HepG2 (cell line): ENCODE data around the gene TOMM22. TPM values are rescaled to one million over a fixed set of nuclear protein-coding genes. Genes with fewer than 3 reads are reported as not detected.

Experiments used
- BRCA1 ChIP-seq: sonication (generic); formaldehyde crosslinking; IDR thresholded peaks from 2 replicates; pipeline ENCODE4 v1.4.0; 2020; ENCODE audit warnings: missing genetic modification reagents
- BRD4 ChIP-seq: sonication (generic); formaldehyde crosslinking; IDR thresholded peaks from 2 replicates; pipeline ENCODE4 v1.4.0; 2020; ENCODE audit warnings: missing genetic modification reagents
- CREB1 ChIP-seq, 2 experiments: fragments of 450-650 bp in 1 of 2; IDR thresholded peaks; 2 replicates each; pipeline ENCODE4 v1.6.1; 2016 to 2017; ENCODE audit warnings: control low read depth in 1 of 2, mild to moderate bottlenecking in 1 of 2, missing compliant biosample characterization in 1 of 2, missing genetic modification characterization in 1 of 2
- EEA1 ChIP-seq: sonication (generic); formaldehyde crosslinking; IDR thresholded peaks from 2 replicates; pipeline ENCODE4 v1.5.1; 2020; ENCODE audit warnings: mild to moderate bottlenecking, missing genetic modification reagents, borderline replicate concordance
- KAT7 ChIP-seq: IDR thresholded peaks from 2 replicates; pipeline ENCODE4 v1.6.1; 2018; ENCODE audit warnings: borderline replicate concordance, missing compliant biosample characterization
- NFE2L2 ChIP-seq: fragments of 150-350 bp; IDR thresholded peaks from 2 replicates; pipeline ENCODE4 v1.6.1; 2014; ENCODE audit warnings: low read length
- NFIB ChIP-seq: sonication (generic); formaldehyde crosslinking; IDR thresholded peaks from 2 replicates; pipeline ENCODE4 v1.9.0; 2021; ENCODE audit warnings: missing genetic modification reagents, mild to moderate bottlenecking, borderline replicate concordance
- PAWR ChIP-seq: sonication (generic); formaldehyde crosslinking; IDR thresholded peaks from 2 replicates; pipeline ENCODE4 v1.4.0; 2020; ENCODE audit warnings: missing genetic modification reagents, mild to moderate bottlenecking, borderline replicate concordance
- RFX3 ChIP-seq: IDR thresholded peaks from 2 replicates; pipeline ENCODE4 v1.6.1; 2016; ENCODE audit warnings: missing biosample characterization, missing genetic modification reagents
- SRY ChIP-seq: sonication (generic); formaldehyde crosslinking; IDR thresholded peaks from 2 replicates; pipeline ENCODE4 v1.8.0; 2022; ENCODE audit warnings: mild to moderate bottlenecking, missing genetic modification reagents
- ZFP36 ChIP-seq: fragments of 150-350 bp; IDR thresholded peaks from 2 replicates; pipeline ENCODE4 v1.6.1; 2018; ENCODE audit warnings: borderline replicate concordance, low read length, low read depth; ENCODE audit not compliant: partially characterized antibody
- ZNF101 ChIP-seq: sonication (generic); formaldehyde crosslinking; IDR thresholded peaks from 2 replicates; pipeline ENCODE4 v1.4.0; 2020; ENCODE audit warnings: mild to moderate bottlenecking, low read depth, missing genetic modification reagents, borderline replicate concordance
- ZNF329 ChIP-seq: sonication (generic); formaldehyde crosslinking; IDR thresholded peaks from 2 replicates; pipeline ENCODE4 v1.9.0; 2021; ENCODE audit warnings: low read depth, mild to moderate bottlenecking, missing genetic modification reagents
- ZNF350 ChIP-seq: sonication (generic); formaldehyde crosslinking; IDR thresholded peaks from 2 replicates; pipeline ENCODE4 v1.4.0; 2020; ENCODE audit warnings: mild to moderate bottlenecking, low read depth, missing genetic modification reagents, borderline replicate concordance
- ZNF496 ChIP-seq: sonication (generic); formaldehyde crosslinking; IDR thresholded peaks from 2 replicates; pipeline ENCODE4 v1.8.1; 2023; ENCODE audit warnings: mild to moderate bottlenecking, moderate library complexity, missing genetic modification reagents; ENCODE audit not compliant: insufficient replicate concordance
- ZNF572 ChIP-seq: sonication (generic); formaldehyde crosslinking; IDR thresholded peaks from 2 replicates; pipeline ENCODE4 v1.5.1; 2020; ENCODE audit warnings: mild to moderate bottlenecking, missing genetic modification reagents
- ZNF577 ChIP-seq: sonication (generic); formaldehyde crosslinking; IDR thresholded peaks from 2 replicates; pipeline ENCODE4 v1.4.0; 2020; ENCODE audit warnings: mild to moderate bottlenecking, low read depth, missing genetic modification reagents, borderline replicate concordance
- ZNF747 ChIP-seq: sonication (generic); formaldehyde crosslinking; IDR thresholded peaks from 2 replicates; pipeline ENCODE4 v1.8.1; 2023; ENCODE audit warnings: missing genetic modification reagents, mild to moderate bottlenecking, borderline replicate concordance
- ZSCAN22 ChIP-seq: sonication (generic); formaldehyde crosslinking; IDR thresholded peaks from 2 replicates; pipeline ENCODE4 v1.4.0; 2020; ENCODE audit warnings: mild to moderate bottlenecking, missing genetic modification reagents
- ZXDC ChIP-seq: sonication (generic); formaldehyde crosslinking; IDR thresholded peaks from 2 replicates; pipeline ENCODE4 v1.5.0; 2020; ENCODE audit warnings: mild to moderate bottlenecking, missing genetic modification reagents
- polyA plus RNA-seq, 8 experiments: library from polyadenylated mRNA; depleted of rRNA in 3 of 8; stranded (reverse) in 7 of 8; unstranded in 1 of 8; fragments of >200 nt; fragmentation: Illumina TruSeq in 4 of 8; extraction: Trizol in 4 of 8; gene quantifications; 2 replicates each; pipeline versions ENCODE4 v1.2.1 to v1.2.3, GENCODE V29; 2011 to 2016; ENCODE audit warnings: low read depth in 4 of 8, missing spikeins in 1 of 8, mixed read lengths in 1 of 8; ENCODE audit not compliant: insufficient read depth in 1 of 8
- total RNA-seq, 5 experiments: library from RNA; depleted of rRNA; stranded (reverse); fragments of >200 nt; fragmentation: Illumina TruSeq; extraction: Trizol; gene quantifications; 2 replicates each; pipeline ENCODE4 v1.2.3, GENCODE V29; 2016; ENCODE audit warnings: low read depth in 1 of 5
- TF ChIP-seq, protein P1 (sequence below): sonication (generic); formaldehyde crosslinking; IDR thresholded peaks from 2 replicates; pipeline ENCODE4 v1.4.0; 2020; ENCODE audit warnings: missing genetic modification reagents
- TF ChIP-seq, protein P2 (sequence below): sonication (generic); formaldehyde crosslinking; IDR thresholded peaks from 2 replicates; pipeline ENCODE4 v1.5.0; 2020; ENCODE audit warnings: mild to moderate bottlenecking, missing genetic modification reagents

The TOMM22 gene
- total and polyA plus RNA-seq, 2 of the 13 experiments (the other 11 are each of a cell fraction or from before 2014, with no cell fraction given): 46.9 to 118 TPM

DNA sequence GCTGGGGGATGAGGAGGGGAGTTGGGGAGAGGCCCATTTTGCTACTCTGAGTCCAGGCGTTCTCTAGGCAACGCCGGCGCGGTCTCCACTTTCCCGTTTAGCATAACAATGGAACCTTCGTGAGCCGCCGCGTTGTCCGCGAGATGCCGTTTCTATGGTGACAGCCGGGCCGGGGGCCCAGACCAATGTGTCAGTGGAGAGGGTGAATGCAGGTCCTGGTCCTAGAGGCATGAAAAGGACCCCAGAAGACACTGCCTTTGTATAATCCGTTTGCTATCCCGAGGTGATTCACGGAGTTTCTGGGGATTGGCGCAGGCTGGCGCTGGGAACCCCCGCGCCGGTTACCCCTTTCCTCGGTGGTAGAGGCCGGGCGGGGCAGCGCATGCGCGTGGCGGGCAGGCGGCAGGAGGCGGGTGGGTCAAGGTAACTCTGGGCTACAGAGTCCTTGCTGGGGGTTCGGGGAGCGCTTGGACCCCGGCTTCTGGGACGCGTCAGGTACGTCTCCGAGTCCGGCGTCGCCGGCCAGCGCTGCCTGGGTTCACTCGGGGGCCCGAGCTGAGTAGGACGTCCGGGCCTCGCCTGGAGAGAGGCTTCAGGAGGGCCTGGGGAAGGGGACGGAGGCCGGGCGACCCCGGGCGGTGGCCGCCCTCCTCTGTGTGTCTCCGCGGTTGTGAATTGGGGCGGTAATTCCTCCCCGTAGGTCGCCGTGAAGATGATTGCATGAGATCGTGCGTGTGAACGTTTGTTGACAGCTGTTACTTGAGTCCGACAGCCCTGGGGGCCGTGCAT lies 25.3 kb upstream of the TOMM22 start, which contains the start of the genes CBY1 and FAM227A (continued):
- no peak for TF ChIP-seq ZFP36
- TF ChIP-seq ZSCAN22: no peak
- no peak for TF ChIP-seq NFE2L2
- no peak for TF ChIP-seq ZXDC (CRISPR knock-in tag)
- TF ChIP-seq BRD4 (CRISPR knock-in tag): 0 out of 2 replicates have a peak, but pooled peaks have one; percentile 32
- TF ChIP-seq ZNF101 (CRISPR knock-in tag): no peak
- TF ChIP-seq ZNF350 (CRISPR knock-in tag): peak; percentile 18; the same call in 1 of the 2 replicates
- TF ChIP-seq CREB1 (IDR thresholded peaks at IDR 0.05): no peak
- no peak for TF ChIP-seq CREB1 (CRISPR knock-in tag; IDR thresholded peaks at IDR 0.05)
- no peak for TF ChIP-seq ZNF496 (CRISPR knock-in tag)
- TF ChIP-seq ZNF329: no peak
- TF ChIP-seq, protein P1, sequence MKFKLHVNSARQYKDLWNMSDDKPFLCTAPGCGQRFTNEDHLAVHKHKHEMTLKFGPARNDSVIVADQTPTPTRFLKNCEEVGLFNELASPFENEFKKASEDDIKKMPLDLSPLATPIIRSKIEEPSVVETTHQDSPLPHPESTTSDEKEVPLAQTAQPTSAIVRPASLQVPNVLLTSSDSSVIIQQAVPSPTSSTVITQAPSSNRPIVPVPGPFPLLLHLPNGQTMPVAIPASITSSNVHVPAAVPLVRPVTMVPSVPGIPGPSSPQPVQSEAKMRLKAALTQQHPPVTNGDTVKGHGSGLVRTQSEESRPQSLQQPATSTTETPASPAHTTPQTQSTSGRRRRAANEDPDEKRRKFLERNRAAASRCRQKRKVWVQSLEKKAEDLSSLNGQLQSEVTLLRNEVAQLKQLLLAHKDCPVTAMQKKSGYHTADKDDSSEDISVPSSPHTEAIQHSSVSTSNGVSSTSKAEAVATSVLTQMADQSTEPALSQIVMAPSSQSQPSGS (CRISPR knock-in tag): no peak
- TF ChIP-seq, protein P2, sequence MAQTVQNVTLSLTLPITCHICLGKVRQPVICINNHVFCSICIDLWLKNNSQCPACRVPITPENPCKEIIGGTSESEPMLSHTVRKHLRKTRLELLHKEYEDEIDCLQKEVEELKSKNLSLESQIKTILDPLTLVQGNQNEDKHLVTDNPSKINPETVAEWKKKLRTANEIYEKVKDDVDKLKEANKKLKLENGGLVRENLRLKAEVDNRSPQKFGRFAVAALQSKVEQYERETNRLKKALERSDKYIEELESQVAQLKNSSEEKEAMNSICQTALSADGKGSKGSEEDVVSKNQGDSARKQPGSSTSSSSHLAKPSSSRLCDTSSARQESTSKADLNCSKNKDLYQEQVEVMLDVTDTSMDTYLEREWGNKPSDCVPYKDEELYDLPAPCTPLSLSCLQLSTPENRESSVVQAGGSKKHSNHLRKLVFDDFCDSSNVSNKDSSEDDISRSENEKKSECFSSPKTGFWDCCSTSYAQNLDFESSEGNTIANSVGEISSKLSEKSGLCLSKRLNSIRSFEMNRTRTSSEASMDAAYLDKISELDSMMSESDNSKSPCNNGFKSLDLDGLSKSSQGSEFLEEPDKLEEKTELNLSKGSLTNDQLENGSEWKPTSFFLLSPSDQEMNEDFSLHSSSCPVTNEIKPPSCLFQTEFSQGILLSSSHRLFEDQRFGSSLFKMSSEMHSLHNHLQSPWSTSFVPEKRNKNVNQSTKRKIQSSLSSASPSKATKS: no peak
- no peak for TF ChIP-seq ZNF577
- no peak for TF ChIP-seq NFIB (CRISPR knock-in tag)
- no peak for TF ChIP-seq ZNF747
- 0 out of 2 replicates have a peak, but pooled peaks have one; percentile 20 for TF ChIP-seq BRCA1 (CRISPR knock-in tag)
- no peak for TF ChIP-seq SRY (CRISPR knock-in tag)
- peak; percentile 81 for TF ChIP-seq RFX3 (CRISPR knock-in tag)
- no peak for TF ChIP-seq PAWR (CRISPR knock-in tag)
- TF ChIP-seq EEA1 (CRISPR knock-in tag): no peak
- no peak; the same call in 1 of the 2 replicates for TF ChIP-seq KAT7 (CRISPR knock-in tag)
- TF ChIP-seq ZNF572 (CRISPR knock-in tag): no peak; the same call in 1 of the 2 replicates
